ENCODE results near the gene ADIPOR2.

- TF ChIP-seq GATA3 (IDR thresholded peaks at IDR 0.05; ENCODE audit: low read depth, low read length) (no peak), GATA2 (IDR thresholded peaks at IDR 0.05; ENCODE audit: low read depth, low read length) (no peak)
Measured at GRCh38 chr12:1803736-1804135, 112.9 kb downstream of the ADIPOR2 start.
